Gastroesophageal sphincter (tissue), 4 donors: Measurements from ENCODE around the gene GTF2H2. TPM values are rescaled to one million over a fixed set of nuclear protein-coding genes. Genes with fewer than 3 reads are reported as not detected.
"Not testable (repeated sequence)": the region's sequence is repeated elsewhere in the genome, so short reads cannot be mapped to it uniquely, and the experiment has no call there.

Experiments used
- ATAC-seq: fragments of 150-250 bp; one replicate; pipeline ENCODE4 v1.9.1; 2016; ENCODE audit warnings: mild to moderate bottlenecking, moderate library complexity
- H3K27ac ChIP-seq, 4 donors: fragments of 200-600 bp; sonication (generic) in 3 of 4; 1 replicate in 3 of 4; 2 replicates in 1 of 4; pipeline ENCODE4 v1.5.1; 2016 to 2019
- H3K27me3 ChIP-seq: fragments of 200-600 bp; sonication (generic); one replicate; pipeline ENCODE4 v1.5.1; 2019
- H3K36me3 ChIP-seq, 2 donors: fragments of 200-600 bp; sonication (generic); one replicate each; pipeline ENCODE4 v1.5.1; 2019; ENCODE audit warnings: control low read depth in 1 of 2
- H3K4me1 ChIP-seq, 3 donors: fragments of 200-600 bp; sonication (generic); 1 replicate in 2 of 3; 2 replicates in 1 of 3; pipeline ENCODE4 v1.5.1; 2016 to 2019; ENCODE audit warnings: control low read depth in 2 of 3
- H3K4me3 ChIP-seq, 2 donors: fragments of 200-600 bp; sonication (generic); one replicate each; pipeline ENCODE4 v1.5.1; 2019; ENCODE audit warnings: mild to moderate bottlenecking in 1 of 2, moderate library complexity in 1 of 2
- H3K9me3 ChIP-seq, 3 donors: fragments of 200-600 bp; sonication (generic); one replicate each; pipeline ENCODE4 v1.5.1; 2017 to 2019; ENCODE audit warnings: control low read depth in 2 of 3
- WGBS, 2 donors: methylation state at CpG; one replicate each; pipeline ENCODE4 v1.1.5; 2018; ENCODE audit warnings: low coverage in 1 of 2; 5-methylcytosine and 5-hydroxymethylcytosine counted together
- total RNA-seq, 4 donors: library from RNA; depleted of rRNA; stranded (reverse); fragments of >200 nt; gene quantifications; one replicate each; pipeline ENCODE4 v1.1.0, GENCODE V29; 2016

Gene GTF2H2
- 10 to 100 TPM in 2 of 4 donors, 1 to 10 TPM in 2; 6.3 to 39.2 (median 12.3) TPM for total RNA-seq

GRCh38 chr5:71067262-71067928 is at the start of gene GTF2H2:
Gene GTF2H2, minus strand, starts transcription at chr5:71067676. Its CDS starts 4,913 bp downstream, at chr5:71062763.
- no CpG with 5 or more reads among the region's 46 CpGs for WGBS, 2 donors
- peak; percentile 87 for ATAC-seq

GRCh38 chr5:71109730-71110275 is 42.3 kb upstream of the GTF2H2 start:
- H3K4me1 ChIP-seq, ATAC-seq, H3K36me3 ChIP-seq, H3K4me3 ChIP-seq, H3K27me3 ChIP-seq, H3K9me3 ChIP-seq, H3K27ac ChIP-seq: not testable (repeated sequence)
- no CpG with 5 or more reads among the region's 12 CpGs for WGBS, 2 donors

More at GRCh38 chr5:71067262-71067928, at the start of gene GTF2H2:
- H3K36me3 ChIP-seq, H3K9me3 ChIP-seq, H3K4me3 ChIP-seq, H3K27me3 ChIP-seq, H3K4me1 ChIP-seq, H3K27ac ChIP-seq: not testable (repeated sequence)

GRCh38 chr5:71099996-71100395 is 32.5 kb upstream of the GTF2H2 start:
- not testable (repeated sequence) for H3K36me3 ChIP-seq, H3K9me3 ChIP-seq, H3K27ac ChIP-seq, H3K4me3 ChIP-seq, ATAC-seq, H3K27me3 ChIP-seq, H3K4me1 ChIP-seq
- no CpG with 5 or more reads among the region's 7 CpGs for WGBS, 2 donors

- not testable (repeated sequence) for H3K4me3 ChIP-seq, ATAC-seq, H3K36me3 ChIP-seq, H3K4me1 ChIP-seq, H3K27ac ChIP-seq, H3K27me3 ChIP-seq, H3K9me3 ChIP-seq
- no CpG with 5 or more reads among the region's 1 CpG for WGBS, 2 donors
These were observed 30.4 kb upstream of the GTF2H2 start for GRCh38 chr5:71097930-71098203.

GRCh38 chr5:71097173-71097929 is 29.9 kb upstream of the GTF2H2 start:
- not testable (repeated sequence) for H3K36me3 ChIP-seq, H3K4me3 ChIP-seq, H3K9me3 ChIP-seq, H3K27ac ChIP-seq, H3K27me3 ChIP-seq, H3K4me1 ChIP-seq, ATAC-seq
- WGBS, 2 donors, result 80 to 100% methylated on average over 1 of the region's 3 CpGs

- not testable (repeated sequence) for H3K4me1 ChIP-seq, H3K27me3 ChIP-seq, ATAC-seq, H3K27ac ChIP-seq, H3K4me3 ChIP-seq, H3K36me3 ChIP-seq, H3K9me3 ChIP-seq
- 89% methylated on average over 1 of the region's 2 CpGs; no CpG with 5 or more reads in 1 of the 2 donors for WGBS, 2 donors
These were observed 22.3 kb upstream of the GTF2H2 start for GRCh38 chr5:71089773-71090172.

- H3K4me3 ChIP-seq, H3K9me3 ChIP-seq, H3K27me3 ChIP-seq, H3K36me3 ChIP-seq, H3K4me1 ChIP-seq, ATAC-seq, H3K27ac ChIP-seq: not testable (repeated sequence)
- WGBS, 2 donors, result 88% methylated on average over 1 of the region's 2 CpGs; no CpG with 5 or more reads in 1 of the 2 donors
These were observed 21.3 kb upstream of the GTF2H2 start for GRCh38 chr5:71088754-71089153.

- not testable (repeated sequence) for H3K27ac ChIP-seq, H3K4me1 ChIP-seq, H3K9me3 ChIP-seq, H3K36me3 ChIP-seq, H3K27me3 ChIP-seq, ATAC-seq, H3K4me3 ChIP-seq
- WGBS, 2 donors, result no CpG with 5 or more reads among the region's 1 CpG
These were observed 18.7 kb upstream of the GTF2H2 start for GRCh38 chr5:71086145-71086544.

- not testable (repeated sequence) for H3K36me3 ChIP-seq, ATAC-seq, H3K9me3 ChIP-seq, H3K4me3 ChIP-seq, H3K27ac ChIP-seq, H3K4me1 ChIP-seq, H3K27me3 ChIP-seq
- no CpG with 5 or more reads among the region's 3 CpGs for WGBS, 2 donors
These were observed 17.0 kb upstream of the GTF2H2 start for GRCh38 chr5:71084280-71085063.

GRCh38 chr5:71082898-71083297 is 15.4 kb upstream of the GTF2H2 start:
- not testable (repeated sequence) for H3K4me3 ChIP-seq, H3K4me1 ChIP-seq, ATAC-seq, H3K27ac ChIP-seq, H3K36me3 ChIP-seq, H3K9me3 ChIP-seq, H3K27me3 ChIP-seq
- no CpG with 5 or more reads among the region's 7 CpGs for WGBS, 2 donors

- H3K9me3 ChIP-seq, H3K27ac ChIP-seq, H3K4me3 ChIP-seq, H3K4me1 ChIP-seq, H3K36me3 ChIP-seq, ATAC-seq, H3K27me3 ChIP-seq: not testable (repeated sequence)
- no CpG with 5 or more reads among the region's 2 CpGs for WGBS, 2 donors
These were observed 14.9 kb upstream of the GTF2H2 start for GRCh38 chr5:71082340-71082739.

GRCh38 chr5:71061322-71061721 is 6.2 kb downstream of the GTF2H2 start:
- not testable (repeated sequence) for H3K36me3 ChIP-seq, H3K4me1 ChIP-seq, H3K9me3 ChIP-seq, H3K27ac ChIP-seq, H3K27me3 ChIP-seq, ATAC-seq, H3K4me3 ChIP-seq
- WGBS, 2 donors, result no CpG with 5 or more reads among the region's 1 CpG

- H3K36me3 ChIP-seq, H3K27ac ChIP-seq, ATAC-seq, H3K4me1 ChIP-seq, H3K4me3 ChIP-seq, H3K27me3 ChIP-seq, H3K9me3 ChIP-seq: not testable (repeated sequence)
- no CpG with 5 or more reads among the region's 3 CpGs for WGBS, 2 donors
These were observed 8.1 kb downstream of the GTF2H2 start for GRCh38 chr5:71059426-71059825.
